ENCODE data around the gene PPP1R36.

Gene PPP1R36

GRCh38 chr14:64584190-64584589 is 34.4 kb downstream of the PPP1R36 start:
- no peak overlapping the region for H3K4me3 Mint-ChIP-seq
- no peaks in the 10 kb centered on the region for H3K9me3 Mint-ChIP-seq
- no peak overlapping the region for H3K27ac Mint-ChIP-seq (ENCODE audit: low read depth)
- DNase-seq (ENCODE audit: low spot score in 2 of 2) (no peak), ATAC-seq (replicated peaks; ENCODE audit: extremely low read depth, poor library complexity, severe bottlenecking) (no peak)
- H3K4me1 Mint-ChIP-seq = no peaks in the 10 kb centered on the region
- H3K36me3 Mint-ChIP-seq (ENCODE audit: insufficient read depth) = no peaks in the 10 kb centered on the region
- H3K27me3 Mint-ChIP-seq = no peaks in the 10 kb centered on the region

DNA sequence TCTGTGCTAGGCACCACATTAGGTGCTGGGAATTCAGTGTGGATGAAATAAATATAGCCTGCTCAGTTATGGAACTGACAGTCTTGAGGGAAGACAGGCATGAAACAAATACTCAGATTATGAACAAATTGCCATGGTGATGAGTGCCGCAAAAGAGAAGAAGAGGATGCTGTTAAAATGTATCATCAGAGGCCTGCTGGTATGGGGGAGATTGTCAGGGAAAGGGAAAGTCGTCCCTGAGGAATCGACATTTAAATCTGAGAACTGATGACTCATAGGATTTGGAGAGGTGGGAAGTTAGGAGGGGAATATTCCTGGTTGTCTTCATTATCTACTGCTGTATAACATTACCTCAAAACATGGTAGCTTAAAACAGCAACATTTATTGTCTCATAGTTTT is 42.0 kb downstream of the PPP1R36 start:
- no peak for DNase-seq (ENCODE audit: low spot score in 2 of 2)
- Mint-ChIP-seq H3K4me1 (no peaks in the 10 kb centered on the region), H3K4me3 (no peak overlapping the region), H3K36me3 (ENCODE audit: insufficient read depth) (no peaks in the 10 kb centered on the region), H3K27ac (ENCODE audit: low read depth) (no peak overlapping the region), H3K27me3 (no peaks in the 10 kb centered on the region), H3K9me3 (no peaks in the 10 kb centered on the region)
- ATAC-seq (replicated peaks; ENCODE audit: extremely low read depth, poor library complexity, severe bottlenecking) = no peak

DNA sequence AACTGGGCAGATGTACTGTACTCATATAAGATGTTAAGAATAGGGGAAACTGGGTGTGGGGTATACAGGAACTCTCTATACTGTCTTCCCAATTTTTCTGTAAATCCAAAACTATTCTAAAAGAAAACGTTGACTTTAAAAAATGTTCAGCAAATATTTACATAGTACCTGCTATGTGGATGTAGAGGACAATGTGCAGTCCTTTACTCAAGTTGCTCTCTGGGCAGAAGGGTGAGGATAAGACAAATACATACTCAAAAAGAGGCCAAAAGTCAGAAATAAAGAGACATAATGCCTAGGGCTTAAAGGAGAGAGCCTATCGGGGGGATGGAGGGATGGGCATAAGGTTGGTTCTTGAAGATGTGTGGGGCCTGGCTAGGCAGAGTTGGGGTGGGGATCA is 44.7 kb downstream of the PPP1R36 start:
- H3K27ac Mint-ChIP-seq (ENCODE audit: low read depth) = no peak overlapping the region

GRCh38 chr14:64598404-64598803 is 48.6 kb downstream of the PPP1R36 start:
- ATAC-seq (replicated peaks; ENCODE audit: extremely low read depth, poor library complexity, severe bottlenecking) (no peak), DNase-seq (ENCODE audit: low spot score in 2 of 2) (no peak)
- no peak overlapping the region for H3K4me3 Mint-ChIP-seq
- no peak overlapping the region for H3K27ac Mint-ChIP-seq (ENCODE audit: low read depth)
- H3K4me1 Mint-ChIP-seq = no peaks in the 10 kb centered on the region
- no peaks in the 10 kb centered on the region for H3K9me3 Mint-ChIP-seq
- no peaks in the 10 kb centered on the region for H3K36me3 Mint-ChIP-seq (ENCODE audit: insufficient read depth)
- H3K27me3 Mint-ChIP-seq = peaks cover 32% of the 10 kb centered on the region

More for the DNA sequence above, 44.7 kb downstream of the PPP1R36 start:
- ATAC-seq (replicated peaks; ENCODE audit: extremely low read depth, poor library complexity, severe bottlenecking) = no peak
- Mint-ChIP-seq H3K9me3 (no peaks in the 10 kb centered on the region), H3K27me3 (no peaks in the 10 kb centered on the region), H3K4me3 (no peak overlapping the region), H3K36me3 (ENCODE audit: insufficient read depth) (no peaks in the 10 kb centered on the region), H3K4me1 (no peaks in the 10 kb centered on the region)
- no peak for DNase-seq (ENCODE audit: low spot score in 2 of 2)

DNA sequence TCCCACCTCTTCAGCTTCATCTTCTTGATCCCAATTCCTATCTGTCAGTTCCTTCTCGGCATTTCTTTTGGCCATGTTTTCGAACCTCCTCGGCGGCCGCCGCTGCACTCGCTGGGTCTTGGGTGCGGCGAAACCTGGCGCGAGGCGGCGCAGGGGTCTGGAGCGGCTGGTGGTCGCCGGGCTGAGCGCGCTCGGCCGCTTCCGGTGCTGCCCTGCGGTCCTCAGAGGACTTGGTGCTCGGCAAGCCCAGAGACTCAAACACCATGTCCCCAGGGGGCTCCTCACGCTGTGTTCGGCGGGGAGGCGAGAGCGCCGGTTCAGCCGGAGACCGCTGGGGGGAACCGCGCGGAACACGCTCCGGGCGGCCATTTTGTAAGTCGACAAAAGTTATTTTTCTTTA is 51.8 kb downstream of the PPP1R36 start:
- Mint-ChIP-seq H3K9me3 (no peaks in the 10 kb centered on the region), H3K27ac (ENCODE audit: low read depth) (no peak overlapping the region), H3K4me1 (no peaks in the 10 kb centered on the region), H3K27me3 (peaks cover 54% of the 10 kb centered on the region), H3K36me3 (ENCODE audit: insufficient read depth) (no peaks in the 10 kb centered on the region), H3K4me3 (no peak overlapping the region)
- DNase-seq (ENCODE audit: low spot score in 2 of 2) (no peak), ATAC-seq (replicated peaks; ENCODE audit: extremely low read depth, poor library complexity, severe bottlenecking) (no peak)

GRCh38 chr14:64602826-64603225 is 53.1 kb downstream of the PPP1R36 start:
- Mint-ChIP-seq H3K27me3 (peaks cover 57% of the 10 kb centered on the region), H3K4me3 (no peak overlapping the region), H3K36me3 (ENCODE audit: insufficient read depth) (peaks cover 2% of the 10 kb centered on the region), H3K27ac (ENCODE audit: low read depth) (no peak overlapping the region), H3K9me3 (no peaks in the 10 kb centered on the region), H3K4me1 (no peaks in the 10 kb centered on the region)
- no peak for ATAC-seq (replicated peaks; ENCODE audit: extremely low read depth, poor library complexity, severe bottlenecking)
- DNase-seq (ENCODE audit: low spot score in 2 of 2) = no peak

DNA sequence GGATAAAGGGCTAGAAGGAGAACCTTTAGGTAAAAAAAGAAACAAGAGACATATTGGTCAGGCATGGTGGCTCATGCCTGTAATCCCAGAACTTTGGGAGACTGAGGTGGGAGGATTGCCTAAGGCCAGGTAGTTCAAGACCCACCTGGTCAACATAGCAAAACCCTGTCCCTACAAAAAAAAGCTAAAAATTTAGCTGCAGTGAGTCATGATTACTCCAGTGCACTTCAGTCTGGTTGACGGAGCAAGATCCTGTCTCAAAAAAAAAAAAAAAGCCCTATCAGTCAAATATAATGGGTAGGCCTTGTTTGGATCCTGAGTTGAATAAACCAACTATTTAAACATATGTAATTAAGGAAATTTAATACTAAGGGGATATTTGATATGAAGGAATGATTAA is 54.2 kb downstream of the PPP1R36 start:
- no peak for ATAC-seq (replicated peaks; ENCODE audit: extremely low read depth, poor library complexity, severe bottlenecking)
- Mint-ChIP-seq H3K9me3 (no peaks in the 10 kb centered on the region), H3K27me3 (peaks cover 57% of the 10 kb centered on the region)

GRCh38 chr14:64604881-64605280 is 55.1 kb downstream of the PPP1R36 start:
- H3K27me3 Mint-ChIP-seq = peaks cover 57% of the 10 kb centered on the region
- DNase-seq (ENCODE audit: low spot score in 2 of 2) (no peak), ATAC-seq (replicated peaks; ENCODE audit: extremely low read depth, poor library complexity, severe bottlenecking) (no peak)
- H3K9me3 Mint-ChIP-seq = no peaks in the 10 kb centered on the region
- peaks cover 2% of the 10 kb centered on the region for H3K36me3 Mint-ChIP-seq (ENCODE audit: insufficient read depth)
- no peaks in the 10 kb centered on the region for H3K4me1 Mint-ChIP-seq
- no peak overlapping the region for H3K4me3 Mint-ChIP-seq
- no peak overlapping the region for H3K27ac Mint-ChIP-seq (ENCODE audit: low read depth)

More for the DNA sequence above, 54.2 kb downstream of the PPP1R36 start:
- Mint-ChIP-seq H3K27ac (ENCODE audit: low read depth) (no peak overlapping the region), H3K4me3 (no peak overlapping the region), H3K36me3 (ENCODE audit: insufficient read depth) (peaks cover 2% of the 10 kb centered on the region), H3K4me1 (no peaks in the 10 kb centered on the region)
- no peak for DNase-seq (ENCODE audit: low spot score in 2 of 2)

- Mint-ChIP-seq H3K4me1 (no peaks in the 10 kb centered on the region), H3K36me3 (ENCODE audit: insufficient read depth) (peaks cover 2% of the 10 kb centered on the region), H3K9me3 (no peaks in the 10 kb centered on the region), H3K4me3 (no peak overlapping the region), H3K27ac (ENCODE audit: low read depth) (no peak overlapping the region), H3K27me3 (peaks cover 48% of the 10 kb centered on the region)
- ATAC-seq (replicated peaks; ENCODE audit: extremely low read depth, poor library complexity, severe bottlenecking) (no peak), DNase-seq (ENCODE audit: low spot score in 2 of 2) (no peak)
Measured at GRCh38 chr14:64605926-64606685, 56.3 kb downstream of the PPP1R36 start.

DNA sequence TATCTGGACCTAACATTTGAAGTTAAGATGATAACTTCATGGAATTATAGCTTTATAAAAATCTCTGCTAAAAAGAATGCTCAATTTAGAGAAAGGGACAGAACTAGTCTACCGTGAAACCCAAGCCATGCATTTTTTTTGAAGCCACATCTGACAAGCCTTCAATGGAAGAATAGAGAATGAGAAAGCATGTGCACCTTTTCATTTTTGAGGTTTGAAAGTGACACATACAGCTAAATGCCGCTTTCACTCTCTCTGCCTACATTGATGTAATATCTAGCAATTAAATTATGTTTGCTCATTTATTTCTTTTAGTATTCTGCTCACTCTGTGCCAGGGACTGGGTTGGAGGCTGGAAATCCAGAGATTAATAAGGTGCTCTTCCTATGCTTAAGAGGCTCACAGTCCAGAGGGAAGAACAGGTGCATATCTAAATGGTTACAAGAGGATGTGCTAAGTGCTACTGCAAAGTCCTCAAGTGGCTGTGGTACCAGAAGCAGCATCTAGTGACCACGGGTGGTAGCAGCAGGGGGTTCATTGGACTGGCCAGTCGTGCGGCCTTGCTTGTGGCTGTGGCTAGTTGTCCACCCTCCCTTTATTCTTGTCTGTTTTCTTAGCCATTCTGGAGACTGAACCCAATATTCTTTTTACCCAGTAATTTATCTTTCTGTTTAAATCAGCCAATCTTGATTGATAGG is 60.4 kb downstream of the PPP1R36 start:
- Mint-ChIP-seq H3K36me3 (ENCODE audit: insufficient read depth) (peaks cover 2% of the 10 kb centered on the region), H3K27ac (ENCODE audit: low read depth) (no peak overlapping the region), H3K4me1 (no peaks in the 10 kb centered on the region), H3K9me3 (no peaks in the 10 kb centered on the region), H3K4me3 (no peak overlapping the region), H3K27me3 (peaks cover 16% of the 10 kb centered on the region)
- DNase-seq (ENCODE audit: low spot score in 2 of 2) = no peak
- ATAC-seq (replicated peaks; ENCODE audit: extremely low read depth, poor library complexity, severe bottlenecking) = no peak

DNA sequence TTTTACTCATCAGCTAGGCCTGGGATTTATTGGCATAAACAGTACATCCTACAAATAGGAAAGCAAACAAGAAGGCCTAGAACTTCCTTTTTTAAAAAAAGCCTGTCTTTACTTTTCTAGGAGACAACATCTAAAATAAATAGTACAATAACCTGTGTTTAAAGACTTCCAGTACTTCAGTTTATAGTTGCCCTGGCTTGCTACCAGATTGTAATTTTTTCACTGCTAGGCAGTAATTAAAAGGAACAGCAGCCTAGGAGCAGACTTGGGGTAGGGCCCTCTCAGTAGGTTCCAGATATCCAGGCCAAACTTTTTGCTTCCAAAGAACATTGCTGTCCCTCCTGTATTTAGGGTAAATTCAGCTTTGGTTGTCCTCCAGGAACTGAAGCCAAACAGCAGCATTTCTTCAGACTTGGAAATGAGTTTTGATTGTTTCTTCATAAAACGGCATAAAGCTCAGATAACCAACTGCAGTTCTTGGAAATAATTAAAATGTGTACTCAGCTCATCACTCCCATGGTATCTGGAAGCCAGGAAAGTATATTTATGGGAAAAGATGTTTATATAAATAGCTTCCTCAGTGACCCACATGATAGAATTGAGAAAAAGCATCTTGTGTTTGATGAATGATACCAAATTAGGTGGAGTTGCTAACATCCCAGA is 61.7 kb downstream of the PPP1R36 start:
- Mint-ChIP-seq H3K27ac (ENCODE audit: low read depth) (no peak overlapping the region), H3K36me3 (ENCODE audit: insufficient read depth) (peaks cover 4% of the 10 kb centered on the region), H3K4me1 (no peaks in the 10 kb centered on the region), H3K4me3 (no peak overlapping the region), H3K9me3 (no peaks in the 10 kb centered on the region), H3K27me3 (peaks cover 4% of the 10 kb centered on the region)
- DNase-seq (ENCODE audit: low spot score in 2 of 2) = no peak
- no peak for ATAC-seq (replicated peaks; ENCODE audit: extremely low read depth, poor library complexity, severe bottlenecking)

DNA sequence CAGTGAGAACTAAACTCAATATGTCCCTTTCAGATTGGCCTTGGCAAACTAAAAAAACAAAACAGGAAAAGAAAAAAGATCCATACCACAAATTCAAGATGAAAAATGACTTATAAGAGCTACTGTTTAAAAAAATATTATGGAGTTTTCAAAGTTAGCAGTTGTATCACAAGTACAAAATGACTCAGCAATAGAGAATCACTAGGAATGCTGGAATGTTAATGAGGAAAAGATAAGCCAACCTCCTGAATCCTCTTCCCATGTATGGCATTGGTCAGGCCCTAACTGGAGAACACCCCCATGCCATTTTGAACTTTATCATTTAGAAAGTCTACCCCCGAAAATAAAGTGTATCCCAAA is 62.2 kb downstream of the PPP1R36 start:
- Mint-ChIP-seq H3K27ac (ENCODE audit: low read depth) (no peak overlapping the region), H3K4me1 (no peaks in the 10 kb centered on the region), H3K36me3 (ENCODE audit: insufficient read depth) (peaks cover 2% of the 10 kb centered on the region), H3K27me3 (no peaks in the 10 kb centered on the region), H3K4me3 (no peak overlapping the region), H3K9me3 (no peaks in the 10 kb centered on the region)
- DNase-seq (ENCODE audit: low spot score in 2 of 2) (no peak), ATAC-seq (replicated peaks; ENCODE audit: extremely low read depth, poor library complexity, severe bottlenecking) (no peak)

Measured in central memory CD8-positive, alpha-beta T cell (primary cell).